Breast epithelium (tissue), 4 donors: Measurements from ENCODE around the gene ALPK3. TPM values are rescaled to one million over a fixed set of nuclear protein-coding genes. Genes with fewer than 3 reads are reported as not detected.

ENCODE experiments used
- DNase-seq, 2 donors: peaks; one replicate each; pipeline ENCODE4 v3.0.0-alpha.2; 2019; ENCODE audit warnings: low spot score in 2 of 2
- H3K27ac ChIP-seq, 2 donors: fragments of 200-600 bp; sonication (generic) in 1 of 2; one replicate each; pipeline ENCODE4 v1.5.1; 2016 to 2019; ENCODE audit warnings: mild to moderate bottlenecking in 1 of 2
- H3K27me3 ChIP-seq, 2 donors: fragments of 200-600 bp; sonication (generic) in 1 of 2; one replicate each; pipeline versions ENCODE4 v1.5.1 to v1.6.0; 2017 to 2019; ENCODE audit warnings: control low read depth in 1 of 2, mild to moderate bottlenecking in 1 of 2
- H3K36me3 ChIP-seq: fragments of 200-600 bp; one replicate; pipeline ENCODE4 v1.5.1; 2019
- H3K4me1 ChIP-seq, 2 donors: fragments of 200-600 bp; sonication (generic); one replicate each; pipeline ENCODE4 v1.5.1; 2016 to 2019; ENCODE audit warnings: control low read depth in 1 of 2
- H3K4me3 ChIP-seq, 3 donors: fragments of 200-600 bp; sonication (generic); 1 replicate in 2 of 3; 2 replicates in 1 of 3; pipeline ENCODE4 v1.5.1; 2016 to 2019; ENCODE audit warnings: mild to moderate bottlenecking in 3 of 3, moderate library complexity in 2 of 3
- H3K9me3 ChIP-seq, 2 donors: fragments of 200-600 bp; sonication (generic) in 1 of 2; one replicate each; pipeline ENCODE4 v1.5.1; 2016 to 2019; ENCODE audit warnings: control low read depth in 1 of 2
- CTCF ChIP-seq, 3 donors: fragments of 450-650 bp; IDR thresholded peaks; one replicate each; pipeline ENCODE4 v1.5.1; 2016 to 2017; ENCODE audit warnings: antibody characterized with exemption in 3 of 3, mild to moderate bottlenecking in 3 of 3, moderate library complexity in 3 of 3
- POLR2A ChIP-seq: fragments of 450-650 bp; IDR thresholded peaks from one replicate; pipeline ENCODE4 v1.6.1; 2016; ENCODE audit warnings: antibody characterized with exemption, mild to moderate bottlenecking, moderate library complexity
- POLR2AphosphoS5 ChIP-seq, 3 donors: sonication (generic); formaldehyde crosslinking; IDR thresholded peaks; one replicate each; pipeline ENCODE4 v1.6.1; 2017; ENCODE audit warnings: antibody characterized with exemption in 3 of 3
- intact Hi-C: fragments of 100-400 bp; cut with DNase I; formaldehyde crosslinking; loops from one replicate; pipeline ENCODE4 v1.15.1; 2023; ENCODE audit warnings: low total_unique reads
- total RNA-seq, 3 donors: library from RNA; depleted of rRNA; stranded (reverse); fragments of >200 nt; gene quantifications; one replicate each; pipeline ENCODE4 v1.1.0, GENCODE V29; 2016

The ALPK3 gene
- total RNA-seq, 3 donors from 2014 or later: 1.6 to 3.4 (median 2.6) TPM

GRCh38 chr15:84821501-84822021 lies 4.4 kb downstream of the ALPK3 start:
- Histone ChIP-seq H3K9me3 (no peaks in the 10 kb centered on the region), H3K27ac (no peak overlapping the region), H3K36me3 (no peaks in the 10 kb centered on the region), H3K4me1 (peaks cover 0 to 3% of the 10 kb centered on the region in 2 donors), H3K27me3 (no peaks in the 10 kb centered on the region), H3K4me3 (no peak overlapping the region)
- no peak for TF ChIP-seq CTCF (IDR thresholded peaks at IDR 0.05)
- TF ChIP-seq POLR2AphosphoS5 (IDR thresholded peaks at IDR 0.05): no peak
- TF ChIP-seq POLR2A: no peak
- no peak for DNase-seq
- intact Hi-C loops: no loop called here

GRCh38 chr15:84822653-84823281 lies 5.6 kb downstream of the ALPK3 start:
- no peak overlapping the region for H3K4me3 ChIP-seq
- H3K9me3 ChIP-seq: no peaks in the 10 kb centered on the region
- H3K27me3 ChIP-seq: no peaks in the 10 kb centered on the region
- DNase-seq: no peak
- TF ChIP-seq CTCF (IDR thresholded peaks at IDR 0.05) (no peak), POLR2A (no peak), POLR2AphosphoS5 (IDR thresholded peaks at IDR 0.05) (no peak)
- peaks cover 0 to 3% of the 10 kb centered on the region in 2 donors for H3K4me1 ChIP-seq
- intact Hi-C loops: no loop called here
- peak overlapping the region in 1 of 2 donors; percentile 21 for H3K27ac ChIP-seq
- no peaks in the 10 kb centered on the region for H3K36me3 ChIP-seq

GRCh38 chr15:84823282-84823878 lies 6.2 kb downstream of the ALPK3 start:
- intact Hi-C loops: no loop called here

GRCh38 chr15:84824260-84825007 lies 7.3 kb downstream of the ALPK3 start:
- Histone ChIP-seq H3K9me3 (no peaks in the 10 kb centered on the region), H3K27ac (peak overlapping the region; percentile 21 to 71), H3K36me3 (no peaks in the 10 kb centered on the region), H3K4me1 (peaks cover 0 to 3% of the 10 kb centered on the region in 2 donors), H3K4me3 (no peak overlapping the region), H3K27me3 (no peaks in the 10 kb centered on the region)
- DNase-seq: no peak
- TF ChIP-seq POLR2AphosphoS5 (IDR thresholded peaks at IDR 0.05): peak in 1 of 3 donors; percentile 38
- TF ChIP-seq POLR2A: no peak
- intact Hi-C loops: no loop called here

More at GRCh38 chr15:84823282-84823878, 6.2 kb downstream of the ALPK3 start:
- peaks cover 0 to 3% of the 10 kb centered on the region in 2 donors for H3K4me1 ChIP-seq
- no peaks in the 10 kb centered on the region for H3K27me3 ChIP-seq
- no peak for DNase-seq
- H3K9me3 ChIP-seq: no peaks in the 10 kb centered on the region
- TF ChIP-seq POLR2A (no peak), POLR2AphosphoS5 (IDR thresholded peaks at IDR 0.05) (no peak), CTCF (IDR thresholded peaks at IDR 0.05) (no peak)
- H3K36me3 ChIP-seq: no peaks in the 10 kb centered on the region
- peak overlapping the region in 1 of 2 donors; percentile 8 for H3K27ac ChIP-seq
- H3K4me3 ChIP-seq: no peak overlapping the region

GRCh38 chr15:84826369-84826823 lies 9.2 kb downstream of the ALPK3 start:
- peaks cover 0 to 3% of the 10 kb centered on the region in 2 donors for H3K4me1 ChIP-seq
- intact Hi-C loops: no loop called here

More at GRCh38 chr15:84826369-84826823, 9.2 kb downstream of the ALPK3 start:
- DNase-seq: no peak
- Histone ChIP-seq H3K4me3 (no peak overlapping the region), H3K36me3 (no peaks in the 10 kb centered on the region), H3K27me3 (no peaks in the 10 kb centered on the region), H3K9me3 (no peaks in the 10 kb centered on the region), H3K27ac (peak overlapping the region in 1 of 2 donors; percentile 21)
- peak in 1 of 3 donors; percentile 15 for TF ChIP-seq CTCF (IDR thresholded peaks at IDR 0.05)
- TF ChIP-seq POLR2AphosphoS5 (IDR thresholded peaks at IDR 0.05): no peak
